HepG2 (cell line): Measurements from ENCODE around the gene ZNF732. TPM values are rescaled to one million over a fixed set of nuclear protein-coding genes. Genes with fewer than 3 reads are reported as not detected.

Source experiments
- ATAC-seq: fragments of 200-7000 bp; cut with Tn5 transposase; 3 replicates; pipeline ENCODE4 v1.9.1; 2020; ENCODE audit warnings: mild to moderate bottlenecking, moderate library complexity
- BruUV-seq: library from RNA; stranded (reverse); fragments of 400-500 nt; replicated peaks from 2 replicates; lab custom pipeline; 2021; lab: Mats Ljungman, UMichigan
- CTCF ChIA-PET: fragments of 300-600 bp; formaldehyde crosslinking; extraction: SDS; loops from one replicate; lab custom pipeline; 2021; ENCODE audit warnings: low total read pairs, inconsistent platforms, low intra/inter-chr PET ratio; lab: Yijun Ruan, JAX
- POLR2A ChIA-PET: fragments of 350-600 bp; sonication (Branson Sonifier 250); formaldehyde crosslinking; loops from one replicate; lab custom pipeline; 2020; ENCODE audit warnings: antibody characterized with exemption, inconsistent platforms; lab: Yijun Ruan, JAX
- DNase-seq: peaks from one replicate; pipeline ENCODE4 v3.0.0-alpha.2; 2015; ENCODE audit warnings: low spot score
- FAIRE-seq: peaks from 3 replicates; lab custom pipeline; 2011; peaks lifted over from hg19 to GRCh38; lab: Jason Lieb, UNC
- H2AFZ ChIP-seq: one replicate; pipeline ENCODE4 v1.6.1; 2011; ENCODE audit warnings: low read length, inconsistent platforms
- H3K27ac ChIP-seq: fragments of 300-600 bp; 3 replicates; pipeline ENCODE4 v1.8.0; 2011; ENCODE audit warnings: mixed run types, mild to moderate bottlenecking, mixed read lengths, low read length, inconsistent platforms; ENCODE audit not compliant: insufficient read depth; ENCODE audit errors: extremely low read length
- H3K27me3 ChIP-seq, 2 experiments: fragments of 200-600 bp in 1 of 2; 2 replicates in 1 of 2; 3 replicates in 1 of 2; pipeline versions ENCODE4 v1.6.0 to v1.8.0; 2011; ENCODE audit warnings: low read length in 2 of 2, mild to moderate bottlenecking in 2 of 2, moderate library complexity in 2 of 2, inconsistent platforms in 1 of 2; ENCODE audit not compliant: insufficient read depth in 2 of 2, control insufficient read depth in 1 of 2
- H3K36me3 ChIP-seq, 2 experiments: fragments of 200-600 bp in 1 of 2; replicated peaks in 1 of 2; 2 replicates in 1 of 2; 3 replicates in 1 of 2; pipeline versions ENCODE4 v1.5.1 to v1.8.0; 2011; ENCODE audit warnings: low read length in 2 of 2, inconsistent platforms in 1 of 2; ENCODE audit not compliant: insufficient read depth in 2 of 2, control insufficient read depth in 1 of 2
- H3K4me1 ChIP-seq: 2 replicates; pipeline ENCODE4 v1.5.1; 2012; ENCODE audit warnings: low read length, inconsistent platforms; ENCODE audit not compliant: insufficient read depth
- H3K4me2 ChIP-seq: 2 replicates; pipeline ENCODE4 v1.6.0; 2011; ENCODE audit warnings: low read depth, low read length, inconsistent platforms
- H3K4me3 ChIP-seq, 3 experiments: fragments of 200-600 bp in 1 of 3; sonication (generic), shearing (Covaris generic) in 1 of 3; replicated peaks in 1 of 3; 2 replicates each; pipeline ENCODE4 v1.5.1; 2011 to 2016; ENCODE audit warnings: low read length in 3 of 3, inconsistent platforms in 2 of 3, low read depth in 2 of 3, mild to moderate bottlenecking in 2 of 3, control low read depth in 1 of 3, mixed read lengths in 1 of 3; ENCODE audit not compliant: insufficient read depth in 1 of 3
- H3K79me2 ChIP-seq: one replicate; pipeline ENCODE4 v1.6.1; 2011; ENCODE audit warnings: low read length, inconsistent platforms; ENCODE audit not compliant: insufficient read depth
- H3K9ac ChIP-seq: 2 replicates; pipeline ENCODE4 v1.6.0; 2011; ENCODE audit warnings: mild to moderate bottlenecking, low read depth, low read length, inconsistent platforms; ENCODE audit not compliant: insufficient read depth
- H3K9me3 ChIP-seq: 2 replicates; pipeline ENCODE4 v1.5.1; 2012; ENCODE audit warnings: mild to moderate bottlenecking, low read length
- H4K20me1 ChIP-seq: 2 replicates; pipeline ENCODE4 v1.6.0; 2011; ENCODE audit warnings: inconsistent platforms, mild to moderate bottlenecking, low read length, moderate library complexity; ENCODE audit not compliant: insufficient read depth
- ADNP ChIP-seq: sonication (generic); formaldehyde crosslinking; IDR thresholded peaks from 2 replicates; pipeline ENCODE4 v1.4.0; 2020; ENCODE audit warnings: missing genetic modification reagents
- ATRX ChIP-seq: sonication (generic); formaldehyde crosslinking; IDR thresholded peaks from 2 replicates; pipeline ENCODE4 v1.4.0; 2020; ENCODE audit warnings: missing genetic modification reagents, borderline replicate concordance
- CERS6 ChIP-seq: sonication (generic); formaldehyde crosslinking; IDR thresholded peaks from 2 replicates; pipeline ENCODE4 v1.5.0; 2020; ENCODE audit warnings: missing genetic modification reagents
- DRAP1 ChIP-seq: IDR thresholded peaks from 2 replicates; pipeline ENCODE4 v1.6.1; 2016; ENCODE audit warnings: missing genetic modification reagents, missing compliant biosample characterization
- FUBP1 ChIP-seq: sonication (generic); formaldehyde crosslinking; IDR thresholded peaks from 2 replicates; pipeline ENCODE4 v1.5.1; 2020; ENCODE audit warnings: missing genetic modification reagents, mild to moderate bottlenecking, borderline replicate concordance
- IRX3 ChIP-seq: sonication (generic); formaldehyde crosslinking; IDR thresholded peaks from 2 replicates; pipeline ENCODE4 v1.8.1; 2023; ENCODE audit warnings: mild to moderate bottlenecking, low read depth, missing genetic modification reagents, borderline replicate concordance
- KDM1A ChIP-seq: IDR thresholded peaks from 2 replicates; pipeline ENCODE4 v1.6.1; 2016; ENCODE audit warnings: missing compliant biosample characterization
- MYPOP ChIP-seq: sonication (generic); formaldehyde crosslinking; IDR thresholded peaks from 2 replicates; pipeline ENCODE4 v1.8.1; 2023; ENCODE audit warnings: mild to moderate bottlenecking, moderate library complexity, missing genetic modification reagents
- SP140L ChIP-seq: sonication (generic); formaldehyde crosslinking; IDR thresholded peaks from 2 replicates; pipeline ENCODE4 v1.4.0; 2020; ENCODE audit warnings: missing genetic modification reagents, borderline replicate concordance
- TRIM24 ChIP-seq: sonication (generic); formaldehyde crosslinking; IDR thresholded peaks from 2 replicates; pipeline ENCODE4 v1.8.0; 2022; ENCODE audit warnings: mild to moderate bottlenecking, missing genetic modification reagents
- XRCC5 ChIP-seq: fragments of 200-400 bp; formaldehyde crosslinking; optimal IDR thresholded peaks from 2 replicates; pipeline ENCODE3; 2017; ENCODE audit warnings: mild to moderate bottlenecking, low read length
- ZNF136 ChIP-seq: sonication (generic); formaldehyde crosslinking; IDR thresholded peaks from 2 replicates; pipeline ENCODE4 v1.8.1; 2022; ENCODE audit warnings: low read depth, mild to moderate bottlenecking, moderate library complexity, missing genetic modification reagents
- ZNF234 ChIP-seq: sonication (generic); formaldehyde crosslinking; conservative IDR thresholded peaks from 2 replicates; pipeline ENCODE4 v1.5.1; 2020; ENCODE audit warnings: mild to moderate bottlenecking, missing genetic modification reagents
- ZNF570 ChIP-seq: sonication (generic); formaldehyde crosslinking; IDR thresholded peaks from 2 replicates; pipeline ENCODE4 v1.4.0; 2020; ENCODE audit warnings: mild to moderate bottlenecking, missing genetic modification reagents, borderline replicate concordance
- ZNF616 ChIP-seq: sonication (generic); formaldehyde crosslinking; IDR thresholded peaks from 2 replicates; pipeline ENCODE4 v1.5.0; 2020; ENCODE audit warnings: low read depth, mild to moderate bottlenecking, missing genetic modification reagents
- ZXDC ChIP-seq: sonication (generic); formaldehyde crosslinking; IDR thresholded peaks from 2 replicates; pipeline ENCODE4 v1.5.0; 2020; ENCODE audit warnings: mild to moderate bottlenecking, missing genetic modification reagents
- WGBS: methylation state at CpG from one replicate; pipeline ENCODE4 v1.1.6; 2017; ENCODE audit warnings: low lambda C conversion rate; 5-methylcytosine and 5-hydroxymethylcytosine counted together
- in situ Hi-C: cut with HindIII; loops from 2 replicates; pipeline ENCODE4 v1.10.0; 2017; ENCODE audit warnings: low pct_unique_long_range_greater_than_20kb; ENCODE audit not compliant: extremely low pct_ligation_motif_present
- intact Hi-C: fragments of 100-400 bp; cut with micrococcal nuclease; formaldehyde crosslinking; loops from one replicate; pipeline ENCODE4 v1.10.0; 2022; ENCODE audit not compliant: unreplicated experiment
- polyA plus RNA-seq, 8 experiments: library from polyadenylated mRNA; depleted of rRNA in 3 of 8; stranded (reverse) in 7 of 8; unstranded in 1 of 8; fragments of >200 nt; fragmentation: Illumina TruSeq in 4 of 8; extraction: Trizol in 4 of 8; gene quantifications; 2 replicates each; pipeline versions ENCODE4 v1.2.1 to v1.2.3, GENCODE V29; 2011 to 2016; ENCODE audit warnings: low read depth in 4 of 8, missing spikeins in 1 of 8, mixed read lengths in 1 of 8; ENCODE audit not compliant: insufficient read depth in 1 of 8
- total RNA-seq, 5 experiments: library from RNA; depleted of rRNA; stranded (reverse); fragments of >200 nt; fragmentation: Illumina TruSeq; extraction: Trizol; gene quantifications; 2 replicates each; pipeline ENCODE4 v1.2.3, GENCODE V29; 2016; ENCODE audit warnings: low read depth in 1 of 5

The ZNF732 gene
- total and polyA plus RNA-seq, 2 of the 13 experiments (the other 11 are each of a cell fraction or from before 2014, with no cell fraction given) = not detected

- Histone ChIP-seq H3K27ac (no peak overlapping the region), H3K4me3 (no peak overlapping the region), H3K9ac (no peak overlapping the region), H3K4me1 (no peaks in the 10 kb centered on the region), H3K4me2 (no peak overlapping the region), H3K9me3 (peaks cover 83% of the 10 kb centered on the region), H3K27me3 (no peaks in the 10 kb centered on the region), H4K20me1 (no peaks in the 10 kb centered on the region), H3K79me2 (no peaks in the 10 kb centered on the region), H2AFZ (no peak overlapping the region), H3K36me3 (no peaks in the 10 kb centered on the region)
- FAIRE-seq = no peak
- ChIA-PET POLR2A (no interaction called here), CTCF (no interaction called here)
- TF ChIP-seq FUBP1 (CRISPR knock-in tag) (no peak), ZNF616 (CRISPR knock-in tag) (no peak), ZNF570 (CRISPR knock-in tag) (no peak), CERS6 (CRISPR knock-in tag) (no peak), ZNF136 (CRISPR knock-in tag) (no peak), XRCC5 (no peak), SP140L (CRISPR knock-in tag) (no peak), IRX3 (no peak), ADNP (no peak), KDM1A (no peak), ZXDC (no peak), ZNF234 (CRISPR knock-in tag) (no peak), MYPOP (CRISPR knock-in tag) (no peak), DRAP1 (CRISPR knock-in tag) (no peak), ATRX (CRISPR knock-in tag) (no peak), TRIM24 (CRISPR knock-in tag) (no peak)
- in situ Hi-C loops = no loop called here
- no peak for ATAC-seq
- 46% methylated on average over 5 of the region's 5 CpGs for WGBS
- no peak for DNase-seq
- no TSS peak for BruUV-seq
- intact Hi-C loops = no loop called here
Measured at GRCh38 chr4:243426-243825, 61.8 kb downstream of the ZNF732 start.
